ENCODE results near the gene PPP4R2. TPM values are rescaled to one million over a fixed set of nuclear protein-coding genes. Genes with fewer than 3 reads are reported as not detected.

Gene PPP4R2
- total and polyA plus RNA-seq, 9 of the 15 experiments (the other 6 are each of a cell fraction or from before 2014, with no cell fraction given): 11.0 to 49.6 (median 31.6) TPM

- CTCF ChIA-PET (ENCODE audit: low intra/inter-chr PET ratio): no interaction called here
- H3K27ac ChIP-seq (ENCODE audit: extremely low read depth, low read depth, low read length): no peak overlapping the region
- in situ Hi-C loops (cut with MboI): no loop called here
- no peak overlapping the region for H3K4me2 ChIP-seq (ENCODE audit: insufficient read depth, low read length)
- H3K4me3 ChIP-seq: no peak overlapping the region
- FAIRE-seq (no peak), ATAC-seq (no peak), DNase-seq (ENCODE audit: extremely low read depth in 1 of 4, low spot score in 3 of 4) (no peak)
- H3K9ac ChIP-seq (ENCODE audit: insufficient read depth in 1 of 2, low read depth in 2 of 2, low read length in 2 of 2): no peak overlapping the region
- no TSS peak for BruUV-seq (replicated peaks)
- intact Hi-C loops (cut with micrococcal nuclease): no loop called here
- no peaks in the 10 kb centered on the region for H3K79me2 ChIP-seq (ENCODE audit: control insufficient read depth, insufficient read depth, low read length)
- H3K4me1 ChIP-seq (replicated peaks in 1 of 2; ENCODE audit: control insufficient read depth in 2 of 2, insufficient read depth in 2 of 2, low read length in 2 of 2): peaks cover under 1 to 8% of the 10 kb centered on the region in 2 experiments; a peak in 4 of 5 replicates
- H3K27me3 ChIP-seq (ENCODE audit: control insufficient read depth in 2 of 2, insufficient read depth in 2 of 2, low read length in 2 of 2): no peaks in the 10 kb centered on the region
- H4K20me1 ChIP-seq (replicated peaks; ENCODE audit: control insufficient read depth, insufficient read depth, low read length): no peaks in the 10 kb centered on the region
- no peaks in the 10 kb centered on the region for H3K9me3 ChIP-seq (replicated peaks; ENCODE audit: control insufficient read depth, insufficient read depth, low read depth, low read length)
- WGBS (ENCODE audit: insufficient coverage, low coverage, missing lambda C conversion rate): 91% methylated on average over 3 of the region's 3 CpGs
- peaks cover 38% of the 10 kb centered on the region for H3K36me3 ChIP-seq (ENCODE audit: control insufficient read depth, insufficient read depth, low read length)
- POLR2A ChIA-PET: interaction anchor here (0.8 kb wide), 1 partner anchor 13 kb away, joined by 3 read pairs; no protein-coding TSS in a partner anchor
- H3K9me1 ChIP-seq (ENCODE audit: control insufficient read depth, insufficient read depth, low read length): no peaks in the 10 kb centered on the region
- H2AFZ ChIP-seq (ENCODE audit: low read depth, low read length): no peak overlapping the region
- no peak for TF ChIP-seq ZNF644 (tag; IDR thresholded peaks at IDR 0.05; ENCODE audit: low read depth)
- no peak for TF ChIP-seq PKNOX1 (IDR thresholded peaks at IDR 0.05)
- TF ChIP-seq POLR2B (IDR thresholded peaks at IDR 0.05; ENCODE audit: low read depth, partially characterized antibody): no peak
- no peak for TF ChIP-seq ATF7 (IDR thresholded peaks at IDR 0.05)
- no peak for TF ChIP-seq TRIM28 (IDR thresholded peaks at IDR 0.05)
- no peak for TF ChIP-seq STAT6 (CRISPR knock-in tag; IDR thresholded peaks at IDR 0.05)
- no peak for TF ChIP-seq XRCC3 (IDR thresholded peaks at IDR 0.05)
- no peak for TF ChIP-seq ZNF778 (CRISPR knock-in tag; IDR thresholded peaks at IDR 0.05)
- TF ChIP-seq ZNF609 (CRISPR knock-in tag; IDR thresholded peaks at IDR 0.05; ENCODE audit: borderline replicate concordance): no peak
- no peak for TF ChIP-seq HCFC1 (IDR thresholded peaks at IDR 0.05; ENCODE audit: low read depth, low read length)
- no peak for TF ChIP-seq ZMIZ1 (IDR thresholded peaks at IDR 0.05; ENCODE audit: low read depth in 2 of 2, low read length in 2 of 2)
Observed at GRCh38 chr3:73068419-73068818, 71.8 kb downstream of the PPP4R2 start.
